GM13976 (cell line): ENCODE data around the gene ZNF771.
A peak's percentile ranks its signal among the peaks of the same experiment; 100 is the strongest.

Experiments
- DNase-seq: peaks from one replicate; pipeline ENCODE4 v3.0.0; 2012; ENCODE audit warnings: low spot score
- CTCF ChIP-seq: IDR thresholded peaks from 2 replicates; pipeline ENCODE4 v1.5.1; 2012; ENCODE audit warnings: borderline replicate concordance, mild to moderate bottlenecking; ENCODE audit not compliant: insufficient read depth; ENCODE audit errors: extremely low read depth, missing control alignments, control extremely low read depth
- in situ Hi-C: fragments of 300-500 bp; cut with MboI; formaldehyde crosslinking; loops from one replicate; pipeline ENCODE4 v1.12.0; 2022; ENCODE audit warnings: low sequenced_read_pairs, mixed read lengths, inconsistent platforms; ENCODE audit not compliant: unreplicated experiment

The ZNF771 gene

GRCh38 chr16:30399435-30400186, 7.8 kb upstream of the ZNF771 start:
- TF ChIP-seq CTCF, result no peak
- DNase-seq, result no peak
- in situ Hi-C loops, result loop anchor here (25.0 kb wide), 2 partner anchors 212 to 287 kb away; partner anchors contain the start of genes BOLA2B, CORO1A, GDPD3 and MAPK3

GRCh38 chr16:30401768-30402425, 5.5 kb upstream of the ZNF771 start:
- DNase-seq, result no peak
- in situ Hi-C loops, result loop anchor here (25.0 kb wide), 2 partner anchors 215 to 290 kb away; partner anchors contain the start of genes BOLA2B, CORO1A, GDPD3 and MAPK3
- TF ChIP-seq CTCF, result no peak

GRCh38 chr16:30406795-30407101, 658 bp upstream of the ZNF771 start:
- in situ Hi-C loops, result loop anchor here (25.0 kb wide), 2 partner anchors 219 to 294 kb away; partner anchors contain the start of genes BOLA2B, CORO1A, GDPD3 and MAPK3
- DNase-seq, result no peak

DNA sequence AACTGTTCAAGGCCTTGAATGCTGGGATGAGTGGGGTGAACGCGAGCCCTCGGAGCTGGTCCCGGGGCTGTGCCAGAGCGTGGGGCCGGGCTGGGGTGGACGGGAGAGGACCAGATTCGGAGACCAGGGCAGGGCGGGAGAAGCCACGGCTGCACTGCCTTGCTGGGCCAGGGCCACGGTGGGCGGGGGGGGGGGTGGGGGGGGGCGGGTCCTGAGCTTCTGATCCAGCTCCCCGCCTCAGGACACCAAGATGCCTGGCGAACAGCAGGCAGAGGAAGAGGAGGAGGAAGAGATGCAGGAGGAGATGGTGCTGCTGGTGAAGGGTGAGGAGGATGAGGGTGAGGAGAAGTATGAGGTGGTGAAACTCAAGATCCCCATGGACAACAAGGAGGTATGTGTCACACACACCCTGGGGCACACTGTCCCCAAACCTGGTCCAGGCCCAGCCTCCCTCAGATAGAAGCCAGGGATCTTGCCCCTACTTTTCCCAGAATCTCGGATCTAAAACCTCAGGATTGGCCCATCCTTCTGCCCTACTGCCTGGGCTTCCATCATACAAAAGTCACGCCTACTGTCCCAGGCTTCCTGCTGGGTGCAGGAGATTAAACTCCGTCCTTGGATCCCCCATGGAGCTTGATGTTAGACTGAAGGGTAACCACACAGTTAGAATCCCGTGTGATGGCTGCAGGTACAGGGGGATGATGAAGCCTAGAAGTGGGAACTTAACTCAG, 563 bp downstream of the ZNF771 start:
- in situ Hi-C loops, result loop anchor here (25.0 kb wide), 2 partner anchors 221 to 296 kb away; partner anchors contain the start of genes BOLA2B, CORO1A, GDPD3 and MAPK3
- no peak for DNase-seq
- TF ChIP-seq CTCF, result no peak

More at GRCh38 chr16:30406795-30407101, 658 bp upstream of the ZNF771 start:
- TF ChIP-seq CTCF, result no peak

DNA sequence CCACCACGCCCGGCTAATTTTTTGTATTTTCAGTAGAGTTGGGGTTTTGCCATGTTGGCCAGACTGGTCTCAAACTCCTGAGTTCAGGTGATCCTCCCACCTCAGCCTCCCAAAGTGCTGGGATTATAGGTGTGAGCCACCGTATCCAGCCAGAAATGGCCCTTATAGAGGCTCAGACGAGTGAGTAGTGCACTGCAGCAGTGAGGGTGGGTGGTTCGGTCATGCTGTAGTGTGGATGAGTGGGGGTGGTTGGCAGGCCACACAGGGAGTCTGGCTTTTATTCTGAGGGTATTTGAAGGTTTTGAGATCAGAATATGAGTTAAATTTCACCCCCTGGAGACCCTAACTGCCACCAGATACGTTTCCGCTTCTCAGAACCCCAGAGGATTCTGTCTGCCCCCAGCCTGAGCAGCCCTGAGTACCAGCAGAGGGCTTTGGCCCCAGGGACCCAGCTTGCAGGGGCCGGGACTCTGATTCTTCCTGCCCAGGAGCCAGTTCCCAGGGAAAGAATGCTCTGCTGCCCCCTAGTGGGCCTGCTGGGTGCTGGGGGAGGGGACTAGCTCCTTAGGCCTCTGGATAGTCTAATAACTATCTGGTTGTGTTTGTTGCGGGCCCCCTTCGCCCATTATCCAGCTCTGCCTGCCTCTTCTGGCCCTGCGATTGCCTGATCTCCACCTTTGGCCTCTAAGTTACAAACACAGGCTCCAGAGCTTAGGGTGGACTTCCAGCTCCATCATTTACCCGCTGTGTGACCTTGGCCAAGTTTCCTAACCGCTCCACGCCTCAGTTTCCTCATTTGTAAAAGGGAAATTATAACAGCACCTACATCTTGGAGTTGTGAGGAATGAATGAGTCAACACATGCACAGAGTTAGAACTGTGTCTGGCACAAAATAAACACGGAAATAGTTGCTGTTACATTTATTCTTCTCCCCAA, 2.0 kb downstream of the ZNF771 start:
- in situ Hi-C loops, result loop anchor here (25.0 kb wide), 2 partner anchors 222 to 297 kb away; partner anchors contain the start of genes BOLA2B, CORO1A, GDPD3 and MAPK3
- peak; percentile 93 for TF ChIP-seq CTCF
- DNase-seq, result peak; percentile 87
